GM19193 (cell line): ENCODE data around the gene PIK3AP1.

Experiments
- POLR2A ChIP-seq: IDR thresholded peaks from 4 replicates; pipeline ENCODE4 v1.6.1; 2011; ENCODE audit not compliant: insufficient read depth, insufficient read length; ENCODE audit errors: extremely low read depth

Gene PIK3AP1

DNA sequence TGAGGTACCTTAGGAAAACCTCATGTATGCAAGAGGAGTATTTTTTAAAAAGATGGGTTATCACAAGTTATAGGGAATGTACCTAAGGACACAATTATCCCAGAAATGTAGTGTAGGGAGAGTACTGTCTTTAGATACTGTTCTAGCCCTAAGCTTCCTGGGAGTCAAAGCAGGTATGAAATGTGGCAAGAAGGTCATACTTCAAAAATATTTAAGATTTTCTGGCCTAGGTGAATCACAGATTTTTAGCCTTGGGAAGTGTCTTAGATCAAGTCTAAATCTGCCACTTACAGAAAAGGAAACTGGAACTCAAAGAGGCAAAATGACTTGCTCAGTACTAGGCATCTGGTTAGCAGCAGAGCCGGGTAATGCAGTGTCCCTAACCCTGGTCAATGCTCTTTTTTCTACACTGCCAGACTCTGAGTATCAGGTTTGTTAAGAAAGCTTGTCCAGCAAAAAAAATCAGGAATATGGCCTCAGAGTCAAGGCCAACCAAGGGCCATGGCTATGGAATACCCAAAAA, 13.9 kb downstream of the PIK3AP1 start:
- TF ChIP-seq POLR2A: no peak

DNA sequence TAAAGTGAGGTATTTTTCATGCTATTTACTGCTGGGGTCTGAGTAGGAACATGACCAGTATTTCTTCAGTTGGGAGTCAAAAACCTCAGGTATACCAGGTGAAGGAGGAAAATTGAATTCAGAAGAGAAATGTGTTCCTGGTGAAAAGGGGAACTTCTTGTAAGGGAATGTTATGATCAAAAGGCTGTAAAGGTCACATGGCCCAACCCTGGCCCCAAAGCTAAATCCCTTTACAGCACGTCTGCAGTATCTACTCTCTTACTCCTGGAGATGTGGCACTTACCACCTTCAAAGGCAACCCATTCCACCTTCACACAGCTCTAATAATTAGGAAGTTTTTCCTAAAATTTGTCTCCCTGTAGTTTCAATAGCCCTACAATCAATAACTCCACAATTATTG, 15.2 kb downstream of the PIK3AP1 start:
- TF ChIP-seq POLR2A: no peak

DNA sequence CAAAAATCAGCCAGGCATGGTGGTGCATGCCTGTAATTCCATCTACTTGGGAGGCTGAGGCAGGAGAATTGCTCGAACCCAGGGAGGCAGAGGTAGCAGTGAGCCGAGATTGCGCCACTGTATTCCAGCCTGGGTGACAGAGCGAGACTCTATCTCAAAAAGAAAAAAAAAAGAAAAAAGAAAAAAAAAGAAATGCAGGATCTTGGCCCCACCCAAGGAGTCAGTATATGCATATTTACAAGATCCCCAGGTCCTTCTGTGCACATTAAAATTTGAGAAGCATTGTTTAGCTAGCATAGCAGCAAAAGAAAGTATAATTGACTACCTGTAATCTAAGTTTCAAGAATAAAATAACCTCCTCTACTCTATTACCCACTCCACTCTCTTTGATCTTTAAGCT, 15.8 kb downstream of the PIK3AP1 start:
- TF ChIP-seq POLR2A: no peak

DNA sequence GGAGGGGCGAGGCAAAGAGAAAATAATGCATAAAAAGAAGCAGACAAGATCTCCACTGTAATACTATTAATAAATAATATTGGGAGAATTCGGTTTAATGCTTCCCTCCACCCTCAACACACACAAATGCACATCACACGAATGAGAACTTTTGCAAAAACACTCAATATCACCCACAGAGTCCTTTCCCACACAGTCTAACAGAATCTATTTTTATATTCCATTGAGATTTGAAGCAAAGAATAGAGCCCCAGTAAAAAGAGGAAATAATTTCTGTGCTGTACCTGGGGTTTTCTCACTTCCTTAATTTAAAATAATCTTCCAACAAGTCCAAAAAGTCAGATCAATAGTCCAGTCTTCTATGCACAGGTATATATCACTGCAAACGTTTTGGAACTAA, 17.0 kb downstream of the PIK3AP1 start:
- TF ChIP-seq POLR2A: no peak

DNA sequence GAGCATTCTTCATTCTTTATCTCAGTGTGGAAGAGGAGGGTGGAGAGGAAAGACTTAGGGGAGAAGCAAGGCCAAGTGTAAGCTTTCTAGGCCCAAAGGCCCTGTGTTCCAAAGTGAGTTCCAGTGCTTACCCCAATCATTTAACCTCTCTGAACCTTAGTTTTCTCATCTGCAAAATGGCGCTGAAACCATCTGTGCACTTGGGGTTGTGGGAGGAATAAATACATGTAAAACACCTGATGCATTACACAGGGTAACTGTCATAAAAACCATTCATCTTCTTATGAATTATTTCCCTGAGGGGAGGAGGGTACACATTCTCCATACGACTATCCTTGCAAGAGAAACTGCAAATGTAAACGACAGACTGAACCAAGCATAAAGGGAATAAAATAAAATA, 19.0 kb downstream of the PIK3AP1 start:
- no peak for TF ChIP-seq POLR2A

DNA sequence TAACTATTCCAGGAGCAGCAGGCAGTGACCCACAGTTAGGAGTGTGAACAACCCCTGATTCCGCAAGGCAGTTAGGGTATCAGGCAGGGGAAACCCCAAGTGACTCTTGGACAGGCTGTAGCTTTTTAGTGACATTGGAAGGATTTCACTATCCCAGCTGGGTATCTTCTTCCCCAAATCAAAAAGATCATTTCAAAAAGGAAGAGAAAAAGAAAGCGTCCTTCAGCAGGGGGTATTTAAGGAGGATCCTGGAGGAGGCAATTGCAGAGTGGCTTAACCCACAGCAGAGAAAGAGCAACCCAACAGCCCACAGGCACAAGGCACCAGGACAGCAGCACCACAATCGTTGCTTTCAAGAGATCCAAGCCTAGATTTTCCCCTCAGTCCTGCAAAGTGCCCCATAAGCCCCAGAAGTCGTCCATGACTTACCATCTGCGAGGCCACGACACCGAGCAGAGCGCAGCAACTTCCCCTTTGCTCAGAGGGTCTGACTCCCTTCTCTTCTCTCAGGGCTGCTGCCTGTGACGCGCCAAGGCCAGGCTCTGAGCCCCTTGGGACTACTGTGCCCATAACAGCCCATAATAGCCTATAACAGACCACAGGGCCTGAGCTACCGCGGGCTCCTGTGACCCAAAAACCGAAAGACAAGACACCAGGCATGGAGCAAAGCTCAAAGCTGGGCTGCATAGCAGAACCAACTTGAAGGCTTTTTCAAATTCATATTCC, 19.8 kb downstream of the PIK3AP1 start:
- TF ChIP-seq POLR2A: peak; percentile 73

DNA sequence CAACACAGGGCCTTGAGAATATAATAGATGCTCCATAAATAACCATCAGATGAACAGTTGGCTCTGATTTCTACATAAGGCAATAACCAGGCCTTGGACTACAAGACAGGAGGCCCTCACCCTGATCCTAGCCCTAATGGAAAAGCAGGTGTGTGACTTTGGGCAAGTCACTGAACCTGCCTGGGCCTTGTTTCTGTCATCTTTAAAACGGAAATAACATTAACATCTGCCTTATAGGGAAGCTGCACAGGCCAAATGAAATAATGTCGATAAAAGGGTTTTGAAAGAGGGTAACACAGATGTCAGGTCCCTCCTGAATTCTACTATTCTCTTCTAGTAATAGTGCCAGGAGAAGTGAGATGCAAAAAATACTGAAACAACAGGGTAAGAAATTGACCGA, 20.7 kb downstream of the PIK3AP1 start:
- no peak for TF ChIP-seq POLR2A

DNA sequence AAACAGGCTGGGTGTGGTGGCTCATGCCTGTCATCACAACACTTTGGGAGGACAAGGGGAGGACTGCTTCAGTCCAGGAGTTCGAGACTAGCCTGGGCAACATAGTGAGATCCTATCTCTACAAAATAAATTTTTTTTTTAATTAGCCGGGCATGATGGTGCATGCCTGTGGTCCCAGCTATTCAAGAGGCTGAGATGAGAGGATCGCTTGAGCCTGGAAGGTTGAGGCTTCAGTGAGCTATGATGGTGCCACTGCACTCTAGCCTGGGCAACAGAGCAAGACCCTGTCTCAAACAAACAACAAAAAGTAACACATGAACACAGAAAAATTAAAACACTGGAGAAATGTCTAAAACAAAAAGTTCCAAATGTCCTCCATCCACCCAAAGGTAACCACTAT, 22.9 kb downstream of the PIK3AP1 start:
- no peak for TF ChIP-seq POLR2A

DNA sequence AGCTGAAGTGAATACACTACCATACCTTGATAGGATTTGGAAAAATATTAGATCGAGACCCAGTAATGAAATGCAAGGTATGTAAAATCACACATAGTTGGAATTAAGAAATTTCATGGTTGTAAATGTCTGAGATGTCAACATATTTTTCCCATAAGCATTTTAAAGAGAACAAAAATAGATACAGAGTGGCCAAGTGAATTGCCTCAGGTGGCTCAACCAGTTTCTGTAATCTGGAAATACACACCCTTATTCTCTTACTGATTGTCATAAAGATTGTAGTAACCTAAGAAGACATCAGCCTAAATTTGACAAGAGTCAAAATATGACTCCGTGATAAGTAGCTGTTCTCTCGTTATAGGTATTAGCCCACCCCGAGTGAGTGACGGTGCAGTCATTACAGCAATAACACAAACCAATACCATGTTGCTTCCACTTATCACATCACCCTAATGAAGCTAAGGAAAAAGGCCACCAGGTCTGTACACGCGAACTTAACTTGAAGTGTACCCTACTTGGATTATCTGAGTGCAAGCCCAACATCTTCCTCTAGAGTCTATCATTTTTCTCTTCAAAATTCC, 23.4 kb downstream of the PIK3AP1 start:
- no peak for TF ChIP-seq POLR2A

DNA sequence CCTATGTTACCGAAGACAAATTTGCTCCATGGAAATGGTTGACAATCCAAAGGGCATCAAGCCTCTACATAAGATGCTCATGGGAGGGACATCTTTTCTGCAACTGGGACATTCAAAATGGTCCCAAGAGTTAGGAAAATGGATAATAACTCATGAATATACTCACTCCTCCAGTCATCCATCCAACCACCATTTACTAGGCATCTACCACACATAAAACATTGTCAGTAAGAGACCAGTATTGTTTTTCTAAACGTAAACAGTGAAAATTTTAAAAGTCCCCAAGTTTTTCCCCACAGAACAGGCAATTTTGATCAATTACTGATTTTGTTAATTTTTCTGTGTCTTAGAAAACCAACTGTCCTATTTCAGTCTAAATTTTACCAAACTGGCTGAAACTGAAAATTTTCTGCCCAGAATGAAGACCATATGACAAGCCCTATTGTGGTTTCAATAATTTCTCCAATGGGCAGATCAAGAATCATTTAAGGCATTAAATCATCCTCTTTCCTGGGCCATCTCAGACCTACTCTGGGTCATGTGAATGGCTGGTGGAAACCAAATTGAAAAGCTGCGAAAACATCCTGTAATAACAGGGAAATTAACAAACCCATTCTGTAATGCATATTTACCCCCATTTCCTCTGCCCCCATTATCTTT, 24.2 kb downstream of the PIK3AP1 start:
- TF ChIP-seq POLR2A: no peak

DNA sequence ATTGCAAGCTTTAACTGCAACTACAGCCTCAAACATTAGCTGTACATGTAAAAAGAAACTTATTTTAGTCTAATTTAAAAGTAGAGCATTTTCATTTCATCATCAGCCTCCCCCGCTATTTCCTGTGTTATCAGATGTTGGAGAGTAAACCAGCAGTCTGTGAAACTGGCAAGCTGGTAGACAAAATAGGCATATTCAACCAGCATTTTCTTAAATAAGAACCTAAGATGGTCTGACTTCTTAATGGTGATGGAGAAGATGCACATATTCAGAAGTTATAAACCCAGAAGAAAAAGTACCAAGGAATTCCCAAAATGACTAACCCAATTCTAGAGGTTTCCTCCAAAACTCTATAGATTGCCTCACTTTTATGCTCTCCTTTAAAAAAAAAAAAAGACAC, 24.9 kb downstream of the PIK3AP1 start:
- no peak for TF ChIP-seq POLR2A

DNA sequence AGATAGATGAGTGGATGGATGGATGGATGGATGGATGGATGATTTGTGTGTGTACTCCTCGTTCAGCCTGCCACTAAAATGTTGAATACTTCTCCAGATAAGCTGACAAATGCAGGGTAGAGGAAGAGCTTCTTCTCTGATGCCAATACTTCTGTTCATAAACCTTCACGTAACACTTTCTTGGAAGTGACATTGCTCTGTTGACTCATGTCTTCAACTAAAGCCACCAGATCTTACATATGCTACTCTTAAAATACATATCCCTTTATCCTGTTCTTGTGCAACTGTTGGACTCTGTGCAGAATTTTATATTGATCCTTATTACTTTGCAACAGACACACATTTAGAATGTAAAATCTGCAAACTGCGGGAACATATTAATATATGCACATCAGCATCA, 26.9 kb downstream of the PIK3AP1 start:
- no peak for TF ChIP-seq POLR2A

DNA sequence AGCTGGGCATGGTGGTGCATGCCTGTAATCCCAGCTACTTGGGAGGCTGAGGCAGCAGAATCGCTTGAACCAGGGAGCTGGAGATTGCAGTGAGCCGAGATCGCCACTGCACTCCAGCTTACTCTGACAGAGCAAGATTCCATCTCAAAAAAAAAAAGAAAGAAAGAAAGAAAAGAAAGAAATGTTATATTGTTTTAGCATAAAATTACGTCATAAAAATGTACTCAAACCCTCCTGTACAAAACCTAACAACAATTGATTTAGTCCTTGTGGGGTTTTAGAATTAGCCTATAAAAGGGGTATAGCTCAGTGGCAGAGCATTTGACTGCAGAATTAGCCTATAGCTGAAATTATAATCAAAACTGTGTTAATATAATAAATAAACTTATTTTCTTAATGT, 27.9 kb downstream of the PIK3AP1 start:
- no peak for TF ChIP-seq POLR2A

DNA sequence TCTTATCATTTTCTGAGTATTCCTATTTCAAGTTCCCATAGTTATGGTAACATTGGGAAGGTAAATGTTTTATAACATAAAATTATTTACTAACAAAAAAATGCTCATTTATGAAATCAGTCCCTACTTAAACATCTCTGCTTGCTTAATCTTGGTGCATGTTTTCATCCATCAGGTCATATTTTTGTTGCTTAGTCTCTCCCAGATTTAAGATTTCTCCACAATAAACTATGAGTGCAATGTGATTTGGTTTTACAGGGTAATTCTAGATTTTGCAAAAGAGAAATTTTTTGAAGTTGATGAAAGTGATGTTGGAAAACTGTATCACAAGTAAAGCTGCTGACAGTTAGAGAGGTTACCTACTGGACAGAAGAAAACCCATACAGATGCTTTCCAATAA, 28.6 kb downstream of the PIK3AP1 start:
- no peak for TF ChIP-seq POLR2A

DNA sequence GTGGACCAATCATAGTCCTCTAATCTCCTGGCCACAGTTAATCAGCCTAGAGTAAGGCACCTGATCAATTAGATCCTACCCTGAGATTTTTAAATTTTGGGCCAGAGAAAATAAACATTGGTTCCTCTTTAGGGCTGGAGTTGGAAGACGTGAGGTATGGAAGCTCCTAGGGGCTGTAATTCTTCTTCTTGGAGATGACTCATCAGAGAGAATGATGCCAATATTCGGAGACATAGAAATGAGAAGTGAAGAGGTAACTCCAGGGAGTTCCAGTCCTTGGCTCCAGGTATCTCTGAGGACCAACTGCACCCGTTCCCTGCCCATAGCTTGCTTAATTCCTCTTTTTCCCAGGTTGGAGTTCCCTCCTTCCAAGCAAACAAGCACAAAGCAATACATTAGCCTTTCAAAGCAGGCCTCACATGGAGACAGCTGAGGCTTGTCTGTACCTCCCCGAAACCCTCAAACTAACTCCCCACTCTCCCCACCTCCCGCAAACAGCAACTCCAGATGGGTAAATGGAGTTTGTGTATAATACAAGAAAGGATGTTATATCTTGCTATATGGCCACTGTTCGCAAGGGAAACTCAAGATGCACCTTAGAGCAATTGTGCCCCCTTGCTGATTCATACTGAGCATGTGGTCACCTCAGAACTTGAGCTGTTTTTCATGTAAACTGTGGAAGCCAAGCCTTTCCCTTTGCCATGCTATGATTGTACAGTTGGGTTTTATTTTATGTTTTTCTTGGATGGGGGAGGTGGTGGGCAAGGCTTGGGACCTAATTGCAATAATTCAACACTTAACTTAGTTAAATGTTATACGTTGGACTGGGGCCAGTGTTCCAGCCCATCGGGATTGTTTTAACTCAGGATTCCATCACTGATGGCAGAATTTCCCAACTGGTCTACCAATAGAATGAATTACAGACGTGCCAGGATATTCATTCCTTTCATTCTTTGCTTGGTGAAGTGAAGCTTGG, 29.3 kb downstream of the PIK3AP1 start:
- no peak for TF ChIP-seq POLR2A

DNA sequence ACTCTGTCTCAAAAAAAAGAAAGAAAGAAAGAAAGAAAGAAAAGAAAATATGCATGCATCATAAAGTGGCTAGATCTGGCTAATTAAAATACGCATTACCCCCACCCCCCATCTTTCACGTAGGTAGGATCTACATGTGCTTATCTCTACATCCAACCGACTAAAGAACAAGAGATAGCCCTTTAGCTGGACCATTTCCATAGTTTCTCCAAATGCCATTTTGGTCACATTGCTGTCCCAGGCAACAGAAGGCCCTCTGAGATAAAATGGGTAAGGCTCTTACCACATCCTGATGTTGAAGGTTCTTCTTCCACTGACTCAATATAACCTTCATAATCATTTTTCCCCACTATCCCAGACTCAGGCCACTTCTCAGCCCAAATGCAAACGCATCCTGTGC, 31.5 kb downstream of the PIK3AP1 start:
- TF ChIP-seq POLR2A: no peak
